Measurements from ENCODE around the gene PDE4B.

GRCh38 chr1:66251546-66251945 is 458.9 kb downstream of the PDE4B start:
- TF ChIP-seq TAF1 (IDR thresholded peaks at IDR 0.05; ENCODE audit: low read depth, low read length) (no peak), POLR2AphosphoS5 (IDR thresholded peaks at IDR 0.05; ENCODE audit: low read depth, low read length) (no peak), POLR2A (IDR thresholded peaks at IDR 0.05; ENCODE audit: low read depth, low read length) (no peak), SPI1 (IDR thresholded peaks at IDR 0.05; ENCODE audit: low read depth, low read length) (peak; percentile 73)
